GM12873 (cell line): Measurements from ENCODE around the gene DLST.

Source experiments
- TF ChIP-seq, protein P1 (sequence below): IDR thresholded peaks from 2 replicates; pipeline ENCODE4 v1.5.1; 2012; ENCODE audit warnings: low read depth, mild to moderate bottlenecking, moderate library complexity, low read length, control low read depth; ENCODE audit not compliant: insufficient read depth; ENCODE audit errors: missing control alignments

DLST gene

DNA sequence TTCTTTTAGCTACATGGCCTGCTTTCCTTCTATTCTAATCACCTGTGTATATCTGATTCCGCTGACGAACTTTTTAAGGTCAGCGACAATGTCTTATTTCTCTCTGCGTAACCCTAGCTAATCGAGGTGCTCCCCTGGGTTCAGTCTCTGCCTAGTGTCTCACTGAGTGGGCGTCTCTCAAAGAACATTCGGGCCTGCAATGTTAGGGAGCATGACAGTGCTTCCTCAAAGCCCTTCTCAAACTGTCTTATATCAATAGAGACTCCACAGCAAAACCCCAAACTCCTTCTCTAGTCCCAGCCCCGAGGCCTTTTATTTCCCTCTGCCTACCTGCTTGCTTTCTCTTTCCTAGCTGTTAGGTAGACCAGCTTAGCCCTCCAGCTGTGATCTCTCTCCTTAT is 55.0 kb downstream of the DLST start:
- TF ChIP-seq, protein P1, sequence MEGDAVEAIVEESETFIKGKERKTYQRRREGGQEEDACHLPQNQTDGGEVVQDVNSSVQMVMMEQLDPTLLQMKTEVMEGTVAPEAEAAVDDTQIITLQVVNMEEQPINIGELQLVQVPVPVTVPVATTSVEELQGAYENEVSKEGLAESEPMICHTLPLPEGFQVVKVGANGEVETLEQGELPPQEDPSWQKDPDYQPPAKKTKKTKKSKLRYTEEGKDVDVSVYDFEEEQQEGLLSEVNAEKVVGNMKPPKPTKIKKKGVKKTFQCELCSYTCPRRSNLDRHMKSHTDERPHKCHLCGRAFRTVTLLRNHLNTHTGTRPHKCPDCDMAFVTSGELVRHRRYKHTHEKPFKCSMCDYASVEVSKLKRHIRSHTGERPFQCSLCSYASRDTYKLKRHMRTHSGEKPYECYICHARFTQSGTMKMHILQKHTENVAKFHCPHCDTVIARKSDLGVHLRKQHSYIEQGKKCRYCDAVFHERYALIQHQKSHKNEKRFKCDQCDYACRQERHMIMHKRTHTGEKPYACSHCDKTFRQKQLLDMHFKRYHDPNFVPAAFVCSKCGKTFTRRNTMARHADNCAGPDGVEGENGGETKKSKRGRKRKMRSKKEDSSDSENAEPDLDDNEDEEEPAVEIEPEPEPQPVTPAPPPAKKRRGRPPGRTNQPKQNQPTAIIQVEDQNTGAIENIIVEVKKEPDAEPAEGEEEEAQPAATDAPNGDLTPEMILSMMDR, result no peak

DNA sequence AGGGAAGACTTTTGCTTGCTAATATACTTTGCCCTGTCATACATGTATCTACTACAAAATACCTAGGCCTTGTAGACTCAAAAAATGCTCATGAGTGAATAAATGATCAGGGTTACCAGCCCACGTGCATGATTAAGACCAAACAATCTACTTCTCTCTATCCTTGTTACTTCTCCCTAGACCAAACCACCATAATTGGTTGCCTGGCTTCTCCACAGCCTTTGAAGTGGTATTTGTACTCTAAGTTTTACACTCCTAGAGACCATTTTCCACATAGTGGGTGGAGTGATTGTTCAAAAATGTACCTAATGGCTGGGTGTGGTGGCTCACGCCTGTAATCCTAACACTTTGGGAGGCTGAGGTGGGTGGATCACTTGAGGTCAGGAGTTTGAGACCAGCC is 55.5 kb downstream of the DLST start:
- TF ChIP-seq, protein P1, result no peak

DNA sequence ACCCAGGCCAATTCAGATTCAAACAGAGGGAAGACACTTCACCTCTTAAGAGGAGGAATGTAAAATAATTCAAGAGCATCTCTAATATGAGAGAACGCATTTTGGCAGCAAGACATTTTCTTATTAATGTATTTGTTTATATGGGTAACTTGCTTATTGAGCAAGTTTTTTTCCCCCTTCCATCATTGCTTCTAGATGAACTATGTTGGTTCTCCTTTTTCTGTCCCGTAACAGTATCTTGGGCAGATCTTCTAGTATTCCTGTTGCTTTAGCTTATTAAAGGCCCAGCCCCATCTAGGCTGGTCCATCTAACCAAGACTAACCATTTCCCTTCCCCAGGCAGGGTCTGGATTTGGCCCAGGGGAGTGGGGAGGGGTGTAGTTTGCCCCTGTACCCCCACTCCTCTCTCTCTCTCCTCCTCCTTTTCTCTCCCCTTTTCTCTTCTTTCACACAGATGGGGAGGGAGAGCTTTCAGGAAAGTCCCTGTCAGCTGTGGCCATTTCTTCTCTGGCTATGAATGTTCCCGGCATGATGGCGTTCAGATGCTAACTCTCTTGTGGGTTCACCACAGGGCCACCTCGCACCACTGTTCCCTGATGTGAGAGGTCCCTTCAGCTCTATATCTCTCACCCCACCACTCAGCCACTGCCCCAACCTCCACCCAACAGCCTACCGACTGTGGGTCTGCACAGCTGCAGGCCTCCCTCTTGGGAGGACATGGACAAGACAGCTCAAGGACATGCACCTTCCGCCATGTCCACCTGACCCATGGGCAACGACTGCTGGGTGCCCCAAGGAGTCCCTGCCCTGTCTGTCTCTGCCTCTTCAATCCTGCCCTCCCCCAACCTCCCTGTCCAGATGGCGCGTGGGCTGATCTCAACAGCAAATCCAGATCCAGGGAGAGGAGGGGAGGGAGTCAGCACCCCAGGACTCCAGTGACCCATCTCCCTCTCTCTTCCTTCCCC is 57.1 kb downstream of the DLST start:
- TF ChIP-seq, protein P1, result no peak

DNA sequence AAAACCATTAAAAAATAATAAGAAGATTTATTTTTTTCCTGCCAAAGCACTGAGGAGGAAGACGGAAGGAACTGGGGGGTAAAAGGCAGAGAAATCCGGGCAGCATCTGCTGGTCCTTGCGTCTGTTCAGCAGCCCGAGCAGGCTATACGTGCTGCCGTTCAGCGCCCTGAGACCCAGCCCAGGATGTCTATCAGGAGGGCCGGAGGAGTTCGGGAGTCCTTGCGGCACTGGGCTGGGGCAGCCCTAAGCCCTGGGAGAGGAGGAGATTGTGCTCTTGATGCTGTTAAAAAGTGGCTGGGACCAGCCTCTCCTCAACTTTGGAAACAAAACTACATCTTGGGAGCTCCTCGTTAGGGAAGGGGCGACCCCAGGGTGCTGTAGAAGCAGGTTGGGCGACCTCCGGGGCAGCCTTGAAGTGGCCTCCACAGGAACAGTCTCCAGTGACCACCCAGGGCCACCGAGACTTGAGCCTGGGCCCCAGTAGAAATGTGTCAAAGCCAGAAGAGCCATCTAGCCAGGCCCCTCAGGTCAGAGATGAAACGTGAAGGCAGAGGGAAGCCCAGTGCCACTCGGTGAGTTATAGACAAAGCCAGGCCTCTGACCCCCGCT is 59.3 kb downstream of the DLST start:
- TF ChIP-seq, protein P1, result no peak

DNA sequence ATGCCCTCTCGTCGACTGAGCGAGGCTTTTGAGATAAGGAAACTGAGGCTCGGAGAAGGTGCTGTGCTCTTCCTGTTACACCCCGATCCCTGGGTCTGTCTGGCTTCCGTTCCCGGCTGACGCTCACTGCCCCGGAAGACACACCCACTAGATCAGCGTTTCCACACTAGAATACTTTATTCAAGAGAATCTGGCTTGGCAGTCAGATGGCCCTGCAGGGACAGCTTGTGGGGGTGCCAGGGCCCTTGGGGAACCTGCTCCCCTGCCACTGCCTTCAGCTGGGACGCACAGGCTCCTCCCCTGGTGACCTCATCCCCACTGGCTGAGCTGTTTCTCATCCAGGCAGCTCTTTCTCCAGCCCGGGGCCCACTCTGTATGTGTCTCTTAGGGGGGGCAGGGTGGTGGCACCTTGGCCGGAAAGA is 60.0 kb downstream of the DLST start:
- TF ChIP-seq, protein P1, result no peak

DNA sequence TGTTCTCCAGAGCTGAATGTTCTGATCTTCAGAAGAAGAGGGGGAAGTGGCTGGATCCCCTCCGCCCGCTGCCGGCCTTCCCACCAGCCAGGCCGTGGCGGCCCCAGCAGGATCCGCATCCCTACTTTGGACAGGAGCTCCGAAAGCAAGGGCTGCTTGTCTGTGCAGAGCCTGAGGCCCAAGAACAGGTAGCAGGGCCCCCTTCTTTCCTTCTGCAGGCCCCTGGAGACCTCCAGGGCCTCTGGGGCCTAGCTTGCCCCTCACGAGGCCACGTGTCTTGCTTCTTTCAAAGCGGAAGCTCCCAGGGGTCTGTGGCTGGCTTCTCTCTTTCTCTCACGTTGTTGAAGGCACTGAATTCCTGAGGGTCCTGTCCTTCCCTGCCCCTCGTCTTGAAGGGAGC is 60.5 kb downstream of the DLST start:
- TF ChIP-seq, protein P1, result no peak

DNA sequence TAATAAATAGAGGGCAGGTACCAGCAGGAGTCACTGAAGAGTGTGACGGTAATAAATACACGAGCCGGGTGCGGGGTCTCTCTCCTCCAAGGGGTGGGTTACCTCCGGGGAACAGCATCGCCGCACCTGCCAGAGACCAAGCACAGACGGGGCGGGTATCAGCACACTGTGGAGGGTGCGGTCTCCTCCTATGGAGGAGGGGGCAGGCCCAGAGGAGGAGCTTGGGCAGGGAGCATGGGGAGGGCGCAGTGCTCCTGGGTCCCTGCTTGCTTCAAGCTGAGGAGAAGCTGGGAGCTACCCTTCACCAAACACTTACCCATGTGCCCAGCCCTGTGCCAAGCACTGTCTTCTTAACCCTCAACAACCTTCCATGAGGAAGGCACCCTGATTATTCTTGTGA is 60.9 kb downstream of the DLST start:
- TF ChIP-seq, protein P1, result peak; percentile 21
